OCI-LY7 (cell line): ENCODE data around the gene LYAR. TPM values are rescaled to one million over a fixed set of nuclear protein-coding genes. Genes with fewer than 3 reads are reported as not detected.

Experiments used
- BruUV-seq: library from RNA; stranded (reverse); fragments of 400-500 nt; replicated peaks from 2 replicates; lab custom pipeline; 2021; lab: Mats Ljungman, UMichigan
- CTCF ChIA-PET: fragments of 300-600 bp; sonication (Branson Sonifier 250); formaldehyde crosslinking; loops from one replicate; lab custom pipeline; 2022; ENCODE audit warnings: antibody characterized with exemption; ENCODE audit not compliant: unreplicated experiment; lab: Charles Lee
- POLR2A ChIA-PET: fragments of 300-600 bp; sonication (Branson Sonifier 250); formaldehyde crosslinking; loops from one replicate; lab custom pipeline; 2022; ENCODE audit warnings: antibody characterized with exemption; lab: Charles Lee
- DNase-seq: peaks from one replicate; pipeline ENCODE4 v3.0.0-alpha.2; 2015; ENCODE audit warnings: low spot score
- H2AFZ ChIP-seq: fragments of 200-600 bp; sonication (generic), shearing (Covaris generic); 2 replicates; pipeline ENCODE4 v1.6.1; 2014; ENCODE audit warnings: mild to moderate bottlenecking, antibody characterized with exemption, low read length, moderate library complexity
- H3K27ac ChIP-seq: fragments of 200-600 bp; sonication (generic); 2 replicates; pipeline ENCODE4 v1.5.1; 2014; ENCODE audit warnings: mixed run types, low read depth, mild to moderate bottlenecking, moderate library complexity, low read length, inconsistent platforms; ENCODE audit not compliant: poor library complexity, severe bottlenecking
- H3K36me3 ChIP-seq: fragments of 200-600 bp; sonication (generic); 2 replicates; pipeline ENCODE4 v1.6.1; 2014; ENCODE audit warnings: mild to moderate bottlenecking, antibody characterized with exemption, low read length, moderate library complexity, mixed read lengths; ENCODE audit not compliant: insufficient read depth
- H3K4me1 ChIP-seq: fragments of 200-600 bp; sonication (generic); 2 replicates; pipeline ENCODE4 v1.5.1; 2014; ENCODE audit warnings: mild to moderate bottlenecking, low read length; ENCODE audit not compliant: insufficient read depth, poor library complexity, severe bottlenecking
- H3K4me2 ChIP-seq: fragments of 200-600 bp; sonication (generic); 2 replicates; pipeline ENCODE4 v1.6.1; 2014; ENCODE audit warnings: mild to moderate bottlenecking, low read length
- H3K4me3 ChIP-seq: fragments of 200-600 bp; sonication (generic); 2 replicates; pipeline ENCODE4 v1.5.1; 2014; ENCODE audit warnings: mild to moderate bottlenecking, low read depth, low read length; ENCODE audit not compliant: poor library complexity, severe bottlenecking
- H3K79me2 ChIP-seq: fragments of 200-600 bp; sonication (generic); 2 replicates; pipeline ENCODE4 v1.6.1; 2016; ENCODE audit warnings: low read depth, mild to moderate bottlenecking, low read length, moderate library complexity, mixed read lengths; ENCODE audit not compliant: insufficient read depth
- H3K9me2 ChIP-seq: fragments of 200-600 bp; sonication (generic); 2 replicates; pipeline ENCODE4 v1.6.1; 2016; ENCODE audit warnings: mild to moderate bottlenecking, low read length, mixed read lengths; ENCODE audit not compliant: insufficient read depth
- H3K9me3 ChIP-seq: fragments of 200-600 bp; sonication (generic); 2 replicates; pipeline ENCODE4 v1.6.1; 2014; ENCODE audit warnings: mild to moderate bottlenecking, mixed run types, low read length, mixed read lengths
- H4K20me1 ChIP-seq: fragments of 200-600 bp; sonication (generic); 2 replicates; pipeline ENCODE4 v1.6.1; 2014; ENCODE audit warnings: mild to moderate bottlenecking, antibody characterized with exemption, low read length, moderate library complexity, mixed read lengths; ENCODE audit not compliant: insufficient read depth
- CTCF ChIP-seq: fragments of 200-600 bp; sonication (generic); conservative IDR thresholded peaks from 2 replicates; pipeline ENCODE4 v1.5.1; 2014; ENCODE audit warnings: mild to moderate bottlenecking, antibody characterized with exemption, low read length, moderate library complexity, mixed read lengths
- EZH2phosphoT487 ChIP-seq: fragments of 200-600 bp; sonication (generic); IDR thresholded peaks from 2 replicates; pipeline ENCODE4 v1.6.1; 2018; ENCODE audit warnings: low read depth, borderline replicate concordance, mild to moderate bottlenecking, mixed run types, antibody characterized with exemption, low read length, moderate library complexity, mixed read lengths
- intact Hi-C: fragments of 100-400 bp; cut with micrococcal nuclease; formaldehyde crosslinking; loops from one replicate; pipeline ENCODE4 v1.10.0; 2022; ENCODE audit not compliant: unreplicated experiment
- total RNA-seq, 2 experiments: library from RNA; depleted of rRNA in 1 of 2; stranded (reverse); fragments of >200 nt in 1 of 2; shearing (Covaris generic) in 1 of 2; gene quantifications; 2 replicates each; pipeline ENCODE4 v1.2.3, GENCODE V29; 2014 to 2022

The LYAR gene
- total RNA-seq, 2 experiments from 2014 or later, result 58.5 to 58.8 TPM

- no peak overlapping the region for H3K27ac ChIP-seq
- intact Hi-C loops, result no loop called here
- H3K4me1 ChIP-seq, result peaks cover 13% of the 10 kb centered on the region
- no TSS peak for BruUV-seq
- ChIA-PET CTCF (no interaction called here), POLR2A (no interaction called here)
- no peak overlapping the region for H2AFZ ChIP-seq
- no peaks in the 10 kb centered on the region for H4K20me1 ChIP-seq
- H3K36me3 ChIP-seq, result peaks cover 23% of the 10 kb centered on the region
- no peak overlapping the region for H3K4me2 ChIP-seq
- H3K79me2 ChIP-seq, result peaks cover 32% of the 10 kb centered on the region
- no peak for TF ChIP-seq CTCF
- no peak for TF ChIP-seq EZH2phosphoT487
- H3K9me3 ChIP-seq, result peaks cover 9% of the 10 kb centered on the region; the same call in 1 of the 2 replicates
- H3K9me2 ChIP-seq, result no peaks in the 10 kb centered on the region
- no peak overlapping the region for H3K4me3 ChIP-seq
- DNase-seq, result no peak
Observed at GRCh38 chr4:4293279-4293678, 3.3 kb upstream of the LYAR start.

DNA sequence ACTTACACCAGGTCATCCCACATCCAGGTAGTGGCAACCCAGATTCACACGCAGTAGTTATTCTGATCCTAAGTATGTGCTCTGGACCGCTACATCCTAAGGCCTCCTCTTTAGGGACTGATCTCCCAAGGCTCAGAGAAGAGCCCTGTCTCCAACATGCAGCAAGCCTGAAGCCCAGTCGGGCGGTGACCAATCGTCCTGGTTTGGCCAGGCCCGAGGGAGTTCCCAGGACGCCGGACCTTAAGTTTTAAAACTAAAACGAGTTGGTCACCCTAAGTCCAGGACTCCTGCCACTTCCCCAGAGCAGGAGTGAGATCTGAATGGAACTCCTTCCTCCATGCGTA lies 385 bp downstream of the LYAR start:
- Histone ChIP-seq H3K27ac (peak overlapping the region; percentile 30), H3K9me2 (no peaks in the 10 kb centered on the region), H2AFZ (peak overlapping the region; percentile 38; the same call in 1 of the 2 replicates), H3K79me2 (peaks cover 52% of the 10 kb centered on the region), H3K4me3 (peak overlapping the region; percentile 78), H3K4me1 (peaks cover 20% of the 10 kb centered on the region), H3K9me3 (no peaks in the 10 kb centered on the region), H3K36me3 (peaks cover 40% of the 10 kb centered on the region), H4K20me1 (no peaks in the 10 kb centered on the region), H3K4me2 (peak overlapping the region; percentile 88)
- BruUV-seq, result TSS peak; percentile 72
- intact Hi-C loops, result no loop called here
- CTCF ChIA-PET, result no interaction called here
- no peak for DNase-seq
- POLR2A ChIA-PET, result interaction anchor here (1.4 kb wide), 1 partner anchor 55 kb away, joined by 6 read pairs; no protein-coding TSS in a partner anchor
- no peak for TF ChIP-seq CTCF
- TF ChIP-seq EZH2phosphoT487, result no peak

DNA sequence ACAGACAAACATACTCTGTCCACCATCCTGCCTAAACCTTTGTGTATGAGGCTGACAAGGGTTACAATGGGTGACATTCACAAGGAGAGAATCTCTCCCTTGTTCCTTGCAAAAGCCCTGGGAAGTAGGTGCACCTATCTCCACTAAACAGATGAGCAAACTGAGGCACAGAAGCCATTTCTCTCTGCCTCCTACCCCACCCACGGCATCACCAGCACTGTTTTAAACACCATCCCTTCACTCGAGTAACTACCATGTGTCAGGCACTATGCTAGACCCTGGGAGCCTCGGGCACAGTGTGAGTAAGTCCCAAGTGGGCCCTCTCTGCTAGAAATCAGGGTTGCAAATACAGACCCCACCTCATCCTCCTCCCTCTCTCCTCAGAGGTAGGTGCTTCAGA lies 899 bp downstream of the LYAR start:
- intact Hi-C loops, result no loop called here
- Histone ChIP-seq H3K27ac (peak overlapping the region; percentile 30), H3K36me3 (peaks cover 45% of the 10 kb centered on the region), H3K4me3 (peak overlapping the region; percentile 78), H3K9me3 (no peaks in the 10 kb centered on the region), H3K79me2 (peaks cover 52% of the 10 kb centered on the region), H3K4me2 (peak overlapping the region; percentile 88), H4K20me1 (no peaks in the 10 kb centered on the region), H3K4me1 (peaks cover 20% of the 10 kb centered on the region), H3K9me2 (no peaks in the 10 kb centered on the region), H2AFZ (no peak overlapping the region)
- TF ChIP-seq CTCF, result no peak
- TF ChIP-seq EZH2phosphoT487, result no peak
- DNase-seq, result peak; percentile 8
- POLR2A ChIA-PET, result no interaction called here
- CTCF ChIA-PET, result no interaction called here
- BruUV-seq, result no TSS peak
